CD4-positive, alpha-beta T cell (primary cell): ENCODE measurements around the gene FMNL2. TPM values are rescaled to one million over a fixed set of nuclear protein-coding genes. Genes with fewer than 3 reads are reported as not detected.

Experiments
- ATAC-seq: fragments of 200-7000 bp; cut with Tn5 transposase; one replicate; pipeline ENCODE4 v1.10.0; 2022; ENCODE audit warnings: mild to moderate bottlenecking; ENCODE audit not compliant: poor library complexity
- CTCF ChIA-PET: fragments of 350-600 bp; sonication (Branson Sonifier 250); formaldehyde crosslinking; loops from one replicate; lab custom pipeline; 2021; ENCODE audit warnings: antibody characterized with exemption, inconsistent platforms; lab: Charles Lee
- POLR2A ChIA-PET: fragments of 350-600 bp; sonication (Branson Sonifier 250); formaldehyde crosslinking; loops from one replicate; lab custom pipeline; 2021; ENCODE audit warnings: antibody characterized with exemption, inconsistent platforms; lab: Charles Lee
- DNase-seq, 14 experiments: peaks; one replicate each; pipeline ENCODE4 v3.0.0-alpha.2; 2013 to 2020; ENCODE audit warnings: mixed read lengths in 2 of 14
- H3K27ac ChIP-seq, 2 donors: one replicate each; pipeline versions ENCODE4 v1.5.1 to v1.7.0; 2013; ENCODE audit warnings: low read length in 2 of 2, low read depth in 1 of 2, mild to moderate bottlenecking in 1 of 2
- H3K27me3 ChIP-seq, 2 experiments: 1 replicate in 1 of 2; 2 replicates in 1 of 2; pipeline versions ENCODE4 v1.6.1 to v1.7.0; 2013; ENCODE audit warnings: low read length in 2 of 2, control low read depth in 1 of 2, mild to moderate bottlenecking in 1 of 2, moderate library complexity in 1 of 2; ENCODE audit not compliant: insufficient read depth in 2 of 2, control insufficient read depth in 1 of 2
- H3K36me3 ChIP-seq: one replicate; pipeline ENCODE4 v1.6.1; 2013; ENCODE audit warnings: low read length, control low read depth; ENCODE audit not compliant: insufficient read depth
- H3K4me1 ChIP-seq: one replicate; pipeline ENCODE4 v1.6.1; 2013; ENCODE audit warnings: low read length, control low read depth; ENCODE audit not compliant: insufficient read depth
- H3K4me3 ChIP-seq: one replicate; pipeline ENCODE4 v1.5.1; 2013; ENCODE audit warnings: mild to moderate bottlenecking, low read length, moderate library complexity
- H3K9me3 ChIP-seq, 2 experiments: 1 replicate in 1 of 2; 2 replicates in 1 of 2; pipeline versions ENCODE4 v1.6.1 to v1.7.0; 2013; ENCODE audit warnings: low read length in 2 of 2, mild to moderate bottlenecking in 2 of 2, control low read depth in 1 of 2, moderate library complexity in 1 of 2; ENCODE audit not compliant: control insufficient read depth in 1 of 2, insufficient read depth in 1 of 2
- H3K27ac Mint-ChIP-seq: one replicate; pipeline ENCODE4 v1.8.0; 2020; ENCODE audit warnings: mixed read lengths
- H3K27me3 Mint-ChIP-seq: one replicate; pipeline ENCODE4 v1.8.0; 2021; ENCODE audit warnings: mixed read lengths
- H3K36me3 Mint-ChIP-seq: one replicate; pipeline ENCODE4 v1.8.0; 2021; ENCODE audit warnings: low read depth, mixed read lengths
- H3K4me1 Mint-ChIP-seq: one replicate; pipeline ENCODE4 v1.8.0; 2021; ENCODE audit warnings: low read depth, mixed read lengths
- H3K4me3 Mint-ChIP-seq: one replicate; pipeline ENCODE4 v1.8.0; 2020; ENCODE audit warnings: mild to moderate bottlenecking, mixed read lengths
- H3K9me3 Mint-ChIP-seq: one replicate; pipeline ENCODE4 v1.8.0; 2020; ENCODE audit warnings: mixed read lengths
- CTCF ChIP-seq: fragments of 200-600 bp; IDR thresholded peaks from one replicate; pipeline ENCODE4 v1.8.0; 2022; ENCODE audit warnings: antibody characterized with exemption, mild to moderate bottlenecking
- intact Hi-C, 2 experiments: fragments of 100-400 bp; cut with DNase I in 1 of 2; cut with micrococcal nuclease in 1 of 2; formaldehyde crosslinking; loops; one replicate each; pipeline versions ENCODE4 v1.15.1 to v1.9.0; 2023 to 2025; cut with DNase I, micrococcal nuclease
- total RNA-seq, 174 experiments: library from RNA in 2 of 174; stranded (reverse) in 2 of 174; gene quantifications; one replicate each; pipeline ENCODE4 v1.2.3 and lab custom pipeline; 2021 to 2026

The FMNL2 gene
- total RNA-seq, 2 experiments from 2014 or later, result 0.30 to 0.31 TPM

GRCh38 chr2:152676461-152676860 lies 341.5 kb downstream of the FMNL2 start:
- Histone ChIP-seq H3K27me3 (no peaks in the 10 kb centered on the region), H3K9me3 (no peaks in the 10 kb centered on the region), H3K4me1 (no peaks in the 10 kb centered on the region), H3K4me3 (no peak overlapping the region), H3K36me3 (peaks cover 90% of the 10 kb centered on the region), H3K27ac (no peak overlapping the region)
- POLR2A ChIA-PET, result interaction anchor here (1.0 kb wide), 1 partner anchor 41 kb away, joined by 3 read pairs; the partner anchor contains the start of gene PRPF40A
- DNase-seq (no peak), ATAC-seq (no peak)
- CTCF ChIA-PET, result no interaction called here
- H3K4me3 Mint-ChIP-seq, result no peak overlapping the region
- no peak for TF ChIP-seq CTCF
- peaks cover 97% of the 10 kb centered on the region for H3K36me3 Mint-ChIP-seq
- no peaks in the 10 kb centered on the region for H3K9me3 Mint-ChIP-seq
- no peak overlapping the region for H3K27ac Mint-ChIP-seq
- intact Hi-C loops, result no loop called here
- peaks cover 2% of the 10 kb centered on the region for H3K4me1 Mint-ChIP-seq
- no peaks in the 10 kb centered on the region for H3K27me3 Mint-ChIP-seq

GRCh38 chr2:152678808-152679207 lies 343.8 kb downstream of the FMNL2 start:
- intact Hi-C loops, result no loop called here
- no peak for TF ChIP-seq CTCF
- DNase-seq (no peak), ATAC-seq (no peak)
- Histone ChIP-seq H3K4me1 (no peaks in the 10 kb centered on the region), H3K9me3 (no peaks in the 10 kb centered on the region), H3K27me3 (no peaks in the 10 kb centered on the region), H3K4me3 (no peak overlapping the region), H3K27ac (no peak overlapping the region), H3K36me3 (peaks cover 73% of the 10 kb centered on the region)
- H3K4me1 Mint-ChIP-seq, result peaks cover 17% of the 10 kb centered on the region
- peaks cover 91% of the 10 kb centered on the region for H3K36me3 Mint-ChIP-seq
- H3K27ac Mint-ChIP-seq, result no peak overlapping the region
- ChIA-PET POLR2A (no interaction called here), CTCF (no interaction called here)
- no peaks in the 10 kb centered on the region for H3K9me3 Mint-ChIP-seq
- H3K27me3 Mint-ChIP-seq, result no peaks in the 10 kb centered on the region
- no peak overlapping the region for H3K4me3 Mint-ChIP-seq

- no peak for TF ChIP-seq CTCF
- H3K36me3 ChIP-seq, result peaks cover 45% of the 10 kb centered on the region
- H3K9me3 Mint-ChIP-seq, result no peaks in the 10 kb centered on the region
- peaks cover 83% of the 10 kb centered on the region for H3K36me3 Mint-ChIP-seq
- DNase-seq (no peak), ATAC-seq (no peak)
- H3K9me3 ChIP-seq, result no peaks in the 10 kb centered on the region
- peaks cover 46% of the 10 kb centered on the region for H3K4me1 Mint-ChIP-seq
- no peaks in the 10 kb centered on the region for H3K27me3 ChIP-seq
- no peak overlapping the region for H3K27ac Mint-ChIP-seq
- intact Hi-C loops, result no loop called here
- H3K4me3 Mint-ChIP-seq, result no peak overlapping the region
- no peaks in the 10 kb centered on the region for H3K4me1 ChIP-seq
- POLR2A ChIA-PET, result interaction anchor here (0.6 to 0.8 kb wide), 3 partner anchors 11 to 84 kb away, joined by 3 to 6 read pairs (median 3); partner anchors contain the start of gene PRPF40A
- no peak overlapping the region for H3K4me3 ChIP-seq
- no peak overlapping the region for H3K27ac ChIP-seq
- CTCF ChIA-PET, result no interaction called here
- no peaks in the 10 kb centered on the region for H3K27me3 Mint-ChIP-seq
These were observed 347.7 kb downstream of the FMNL2 start for GRCh38 chr2:152682663-152683062.
